ENCODE data around the gene YAP1. TPM values are rescaled to one million over a fixed set of nuclear protein-coding genes. Genes with fewer than 3 reads are reported as not detected.

Gene YAP1
- total RNA-seq, 4 donors from 2014 or later, result 122 to 202 (median 170) TPM

GRCh38 chr11:102256251-102256650 lies 146.0 kb downstream of the YAP1 start:
- TF ChIP-seq CTCF (IDR thresholded peaks at IDR 0.05; ENCODE audit: low read depth), result no peak

GRCh38 chr11:102260241-102260640 lies 150.0 kb downstream of the YAP1 start:
- no peak for TF ChIP-seq CTCF (IDR thresholded peaks at IDR 0.05; ENCODE audit: low read depth)

- TF ChIP-seq CTCF (IDR thresholded peaks at IDR 0.05; ENCODE audit: low read depth), result no peak
Observed at GRCh38 chr11:102263379-102264003, 153.2 kb downstream of the YAP1 start.

- no peak for TF ChIP-seq CTCF (IDR thresholded peaks at IDR 0.05; ENCODE audit: low read depth)
Observed at GRCh38 chr11:102266099-102266498, 155.9 kb downstream of the YAP1 start.

GRCh38 chr11:102267609-102268008 lies 157.4 kb downstream of the YAP1 start:
- TF ChIP-seq CTCF (IDR thresholded peaks at IDR 0.05; ENCODE audit: low read depth), result no peak

- TF ChIP-seq CTCF (IDR thresholded peaks at IDR 0.05; ENCODE audit: low read depth), result no peak
Observed at GRCh38 chr11:102268083-102268984, 158.1 kb downstream of the YAP1 start.

- TF ChIP-seq CTCF (IDR thresholded peaks at IDR 0.05; ENCODE audit: low read depth), result no peak
Observed at GRCh38 chr11:102268985-102269470, 158.8 kb downstream of the YAP1 start.

Measured in subcutaneous adipose tissue (tissue), 4 donors.